RWPE2 (cell line): ENCODE results near the gene TUBB4A.

ENCODE experiments used
- ATAC-seq: fragments of 200-7000 bp; cut with Tn5 transposase; 3 replicates; pipeline ENCODE4 v1.9.1; 2021; ENCODE audit warnings: low read depth
- DNase-seq: peaks from one replicate; pipeline ENCODE4 v3.0.0-alpha.2; 2020; ENCODE audit warnings: low spot score
- H3K27ac ChIP-seq: fragments of 450-650 bp; 2 replicates; pipeline ENCODE4 v1.5.1; 2017; ENCODE audit warnings: mild to moderate bottlenecking; ENCODE audit not compliant: poor library complexity, severe bottlenecking
- H3K27me3 ChIP-seq: fragments of 250-450 bp; sonication (Bioruptor Pico); 2 replicates; pipeline ENCODE4 v1.5.1; 2021; ENCODE audit warnings: mild to moderate bottlenecking, moderate library complexity; ENCODE audit not compliant: insufficient read depth, poor library complexity, severe bottlenecking
- H3K36me3 ChIP-seq: fragments of 250-450 bp; sonication (Bioruptor Pico); 2 replicates; pipeline ENCODE4 v1.5.1; 2020; ENCODE audit warnings: low read depth, mild to moderate bottlenecking, moderate library complexity
- H3K4me1 ChIP-seq: fragments of 250-450 bp; sonication (Bioruptor Pico); 2 replicates; pipeline ENCODE4 v1.5.1; 2021; ENCODE audit warnings: mild to moderate bottlenecking, moderate library complexity; ENCODE audit not compliant: insufficient read depth, poor library complexity, severe bottlenecking
- H3K4me3 ChIP-seq: fragments of 250-450 bp; sonication (Bioruptor Pico); 2 replicates; pipeline ENCODE4 v1.5.1; 2021; ENCODE audit warnings: mild to moderate bottlenecking, moderate library complexity; ENCODE audit not compliant: severe bottlenecking
- H3K9me3 ChIP-seq: fragments of 250-450 bp; sonication (Bioruptor Pico); 2 replicates; pipeline ENCODE4 v1.5.1; 2021; ENCODE audit warnings: mild to moderate bottlenecking, moderate library complexity; ENCODE audit not compliant: severe bottlenecking
- TF ChIP-seq, protein P1 (sequence below): fragments of 450-650 bp; IDR thresholded peaks from one replicate; pipeline ENCODE4 v1.5.1; 2017; ENCODE audit warnings: mild to moderate bottlenecking, moderate library complexity; ENCODE audit not compliant: poor library complexity, severe bottlenecking

TUBB4A gene

DNA sequence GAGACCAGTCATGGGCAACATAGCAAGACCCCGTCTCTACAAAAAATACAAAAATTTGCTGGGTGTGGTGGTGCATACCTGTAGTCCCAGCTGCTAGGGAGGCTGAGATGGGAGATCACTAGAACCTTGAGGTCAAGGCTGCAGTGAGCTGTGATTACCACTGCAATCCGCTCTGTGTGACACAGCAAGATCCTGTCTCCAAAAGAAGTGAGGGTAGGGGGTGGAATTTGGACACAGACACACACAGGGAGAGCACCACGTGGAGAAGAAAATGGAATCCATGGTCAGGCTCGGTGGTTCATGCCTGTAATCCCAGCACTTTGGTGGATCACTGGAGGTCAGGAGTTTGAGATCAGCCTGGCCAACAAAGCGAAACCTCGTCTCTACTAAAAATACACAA, 37.4 kb upstream of the TUBB4A start:
- peak overlapping the region; percentile 77 for H3K27ac ChIP-seq
- TF ChIP-seq, protein P1, sequence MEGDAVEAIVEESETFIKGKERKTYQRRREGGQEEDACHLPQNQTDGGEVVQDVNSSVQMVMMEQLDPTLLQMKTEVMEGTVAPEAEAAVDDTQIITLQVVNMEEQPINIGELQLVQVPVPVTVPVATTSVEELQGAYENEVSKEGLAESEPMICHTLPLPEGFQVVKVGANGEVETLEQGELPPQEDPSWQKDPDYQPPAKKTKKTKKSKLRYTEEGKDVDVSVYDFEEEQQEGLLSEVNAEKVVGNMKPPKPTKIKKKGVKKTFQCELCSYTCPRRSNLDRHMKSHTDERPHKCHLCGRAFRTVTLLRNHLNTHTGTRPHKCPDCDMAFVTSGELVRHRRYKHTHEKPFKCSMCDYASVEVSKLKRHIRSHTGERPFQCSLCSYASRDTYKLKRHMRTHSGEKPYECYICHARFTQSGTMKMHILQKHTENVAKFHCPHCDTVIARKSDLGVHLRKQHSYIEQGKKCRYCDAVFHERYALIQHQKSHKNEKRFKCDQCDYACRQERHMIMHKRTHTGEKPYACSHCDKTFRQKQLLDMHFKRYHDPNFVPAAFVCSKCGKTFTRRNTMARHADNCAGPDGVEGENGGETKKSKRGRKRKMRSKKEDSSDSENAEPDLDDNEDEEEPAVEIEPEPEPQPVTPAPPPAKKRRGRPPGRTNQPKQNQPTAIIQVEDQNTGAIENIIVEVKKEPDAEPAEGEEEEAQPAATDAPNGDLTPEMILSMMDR: no peak
- H3K27me3 ChIP-seq: no peaks in the 10 kb centered on the region
- peaks cover 11% of the 10 kb centered on the region for H3K4me1 ChIP-seq
- no peaks in the 10 kb centered on the region for H3K9me3 ChIP-seq
- H3K4me3 ChIP-seq: no peak overlapping the region
- H3K36me3 ChIP-seq: no peaks in the 10 kb centered on the region
- no peak for ATAC-seq
- DNase-seq: no peak

DNA sequence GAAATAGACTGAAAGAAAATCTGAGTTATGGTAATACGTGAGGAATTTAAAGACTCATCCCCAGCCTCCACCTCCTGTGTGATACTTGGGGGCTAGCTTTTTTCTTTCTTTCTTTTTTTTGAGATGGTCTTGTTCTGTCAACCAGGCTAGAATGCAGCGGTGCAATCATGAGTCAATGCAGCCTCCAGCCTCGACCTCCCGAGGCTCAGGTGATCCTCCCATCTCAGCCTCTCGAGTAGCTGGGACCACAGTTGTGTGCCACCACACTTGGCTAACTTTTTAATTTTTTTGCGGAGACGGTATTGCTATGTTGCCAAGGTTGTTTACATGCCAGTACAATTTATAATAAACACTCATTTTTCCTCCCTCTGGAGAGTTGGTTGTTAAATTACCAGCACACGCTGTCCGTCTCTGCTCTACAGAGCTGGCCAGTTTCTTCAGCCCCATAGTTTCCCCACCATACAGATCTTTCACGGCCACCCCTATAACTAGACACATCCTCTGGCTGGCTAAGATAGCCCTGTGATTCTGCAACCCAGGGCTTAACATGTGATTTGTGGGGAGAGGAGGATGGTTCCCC, 33.5 kb upstream of the TUBB4A start:
- TF ChIP-seq, protein P1: no peak
- no peaks in the 10 kb centered on the region for H3K36me3 ChIP-seq
- DNase-seq: no peak
- H3K27ac ChIP-seq: no peak overlapping the region
- H3K4me1 ChIP-seq: peaks cover 11% of the 10 kb centered on the region
- H3K9me3 ChIP-seq: no peaks in the 10 kb centered on the region
- no peak overlapping the region for H3K4me3 ChIP-seq
- no peak for ATAC-seq
- H3K27me3 ChIP-seq: peaks cover 5% of the 10 kb centered on the region

DNA sequence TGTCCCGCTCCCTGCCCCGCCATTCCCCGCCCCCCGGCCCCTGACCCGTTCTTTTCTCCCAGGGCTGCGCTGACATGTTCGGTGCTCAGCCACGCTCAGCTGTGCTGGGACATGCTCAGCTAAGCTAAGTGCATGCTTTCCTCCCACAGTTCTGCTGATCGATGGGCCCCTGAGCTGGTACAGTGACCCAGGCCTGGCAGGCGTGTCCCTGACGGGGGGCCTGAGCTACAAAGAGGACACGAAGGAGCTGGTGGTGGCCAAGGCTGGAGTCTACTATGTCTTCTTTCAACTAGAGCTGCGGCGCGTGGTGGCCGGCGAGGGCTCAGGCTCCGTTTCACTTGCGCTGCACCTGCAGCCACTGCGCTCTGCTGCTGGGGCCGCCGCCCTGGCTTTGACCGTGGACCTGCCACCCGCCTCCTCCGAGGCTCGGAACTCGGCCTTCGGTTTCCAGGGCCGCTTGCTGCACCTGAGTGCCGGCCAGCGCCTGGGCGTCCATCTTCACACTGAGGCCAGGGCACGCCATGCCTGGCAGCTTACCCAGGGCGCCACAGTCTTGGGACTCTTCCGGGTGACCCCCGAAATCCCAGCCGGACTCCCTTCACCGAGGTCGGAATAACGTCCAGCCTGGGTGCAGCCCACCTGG, 32.5 kb upstream of the TUBB4A start:
- H3K27me3 ChIP-seq: peaks cover 5% of the 10 kb centered on the region
- TF ChIP-seq, protein P1: no peak
- no peak overlapping the region for H3K27ac ChIP-seq
- no peak for DNase-seq
- H3K9me3 ChIP-seq: no peaks in the 10 kb centered on the region
- H3K4me1 ChIP-seq: peaks cover 11% of the 10 kb centered on the region
- no peaks in the 10 kb centered on the region for H3K36me3 ChIP-seq
- ATAC-seq: no peak
- H3K4me3 ChIP-seq: no peak overlapping the region

DNA sequence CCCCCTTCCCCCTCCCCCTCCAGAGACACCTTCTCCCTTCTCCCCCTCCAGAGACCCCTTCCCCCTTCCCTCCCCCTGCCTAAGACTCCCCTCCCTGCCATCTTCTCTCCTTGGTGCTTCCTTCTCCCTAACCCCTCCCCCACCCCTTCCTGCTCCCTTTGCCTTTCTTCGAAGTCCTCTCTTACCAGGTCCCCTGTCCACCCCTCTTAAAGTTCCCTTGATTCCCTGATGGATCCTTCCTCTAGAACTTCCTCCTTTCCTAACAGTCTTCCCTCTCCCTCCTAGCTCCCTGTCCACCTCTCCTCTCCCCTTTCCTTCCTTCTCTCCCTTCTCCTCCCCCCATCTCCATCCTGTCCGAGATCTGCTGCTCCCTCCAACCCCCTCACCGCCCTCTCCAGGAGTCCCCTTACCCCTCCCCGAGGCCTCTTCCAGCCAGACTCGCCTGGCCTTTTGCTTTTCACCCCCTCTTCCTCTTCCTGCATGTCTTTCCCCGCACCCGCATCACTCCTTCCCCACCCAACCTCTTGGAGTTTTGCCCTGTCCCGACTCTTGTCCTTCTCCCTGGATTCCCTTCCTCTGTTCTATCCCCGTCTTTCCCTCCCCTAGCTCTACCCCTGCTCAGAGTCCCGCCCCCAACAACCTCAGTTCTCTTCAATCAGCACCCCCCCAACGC, 31.8 kb upstream of the TUBB4A start:
- H3K27me3 ChIP-seq: peaks cover 5% of the 10 kb centered on the region
- no peaks in the 10 kb centered on the region for H3K9me3 ChIP-seq
- H3K4me1 ChIP-seq: peaks cover 11% of the 10 kb centered on the region
- TF ChIP-seq, protein P1: no peak
- DNase-seq (no peak), ATAC-seq (no peak)
- no peaks in the 10 kb centered on the region for H3K36me3 ChIP-seq
- H3K4me3 ChIP-seq: no peak overlapping the region
- no peak overlapping the region for H3K27ac ChIP-seq

DNA sequence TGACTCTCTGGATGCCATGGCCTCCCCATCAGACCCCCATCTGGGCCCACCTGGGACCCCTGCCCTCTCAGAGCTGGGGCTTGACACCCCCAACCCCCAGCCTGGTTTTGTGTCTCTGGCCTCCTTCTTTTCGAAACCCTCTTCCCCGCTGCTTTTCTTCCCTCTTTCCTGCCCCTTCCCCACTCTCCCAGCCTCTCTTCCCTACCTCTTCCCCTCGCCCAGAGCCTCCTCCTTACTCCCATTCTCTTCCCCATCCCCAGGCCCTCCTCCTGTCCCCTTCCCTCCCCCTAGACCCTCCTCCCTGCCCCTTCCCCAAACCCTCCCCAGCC, 30.9 kb upstream of the TUBB4A start:
- H3K36me3 ChIP-seq: no peaks in the 10 kb centered on the region
- H3K9me3 ChIP-seq: no peaks in the 10 kb centered on the region
- H3K4me3 ChIP-seq: no peak overlapping the region
- peaks cover 5% of the 10 kb centered on the region for H3K27me3 ChIP-seq
- TF ChIP-seq, protein P1: no peak
- DNase-seq (no peak), ATAC-seq (no peak)
- H3K4me1 ChIP-seq: peaks cover 5% of the 10 kb centered on the region
- no peak overlapping the region for H3K27ac ChIP-seq
